ENCODE results near the gene LMF1. TPM values are rescaled to one million over a fixed set of nuclear protein-coding genes. Genes with fewer than 3 reads are reported as not detected.

The LMF1 gene
- polyA plus RNA-seq, 3 donors: 17.9 to 26.7 (median 22.0) TPM

DNA sequence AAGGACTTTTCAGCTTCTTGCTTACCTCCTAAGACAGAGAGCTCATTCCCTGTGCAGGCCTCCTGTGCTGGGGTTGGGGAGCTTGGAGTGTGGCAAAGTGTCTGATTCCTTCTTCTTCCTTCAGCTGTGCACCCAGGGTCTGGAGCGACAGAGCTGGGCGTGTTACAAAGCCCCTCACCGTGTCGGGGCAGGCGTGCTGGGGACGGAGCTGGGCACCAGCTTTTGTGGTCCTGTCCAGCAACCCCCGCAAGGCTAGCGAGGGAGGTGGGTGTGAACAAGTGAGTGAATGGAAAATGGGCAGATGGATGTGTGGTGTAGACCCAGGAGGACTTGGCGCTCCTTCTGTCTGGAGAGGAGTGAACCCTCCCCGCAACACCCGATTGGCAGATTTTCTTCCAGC lies 34.5 kb upstream of the LMF1 start:
- no peak for DNase-seq

DNA sequence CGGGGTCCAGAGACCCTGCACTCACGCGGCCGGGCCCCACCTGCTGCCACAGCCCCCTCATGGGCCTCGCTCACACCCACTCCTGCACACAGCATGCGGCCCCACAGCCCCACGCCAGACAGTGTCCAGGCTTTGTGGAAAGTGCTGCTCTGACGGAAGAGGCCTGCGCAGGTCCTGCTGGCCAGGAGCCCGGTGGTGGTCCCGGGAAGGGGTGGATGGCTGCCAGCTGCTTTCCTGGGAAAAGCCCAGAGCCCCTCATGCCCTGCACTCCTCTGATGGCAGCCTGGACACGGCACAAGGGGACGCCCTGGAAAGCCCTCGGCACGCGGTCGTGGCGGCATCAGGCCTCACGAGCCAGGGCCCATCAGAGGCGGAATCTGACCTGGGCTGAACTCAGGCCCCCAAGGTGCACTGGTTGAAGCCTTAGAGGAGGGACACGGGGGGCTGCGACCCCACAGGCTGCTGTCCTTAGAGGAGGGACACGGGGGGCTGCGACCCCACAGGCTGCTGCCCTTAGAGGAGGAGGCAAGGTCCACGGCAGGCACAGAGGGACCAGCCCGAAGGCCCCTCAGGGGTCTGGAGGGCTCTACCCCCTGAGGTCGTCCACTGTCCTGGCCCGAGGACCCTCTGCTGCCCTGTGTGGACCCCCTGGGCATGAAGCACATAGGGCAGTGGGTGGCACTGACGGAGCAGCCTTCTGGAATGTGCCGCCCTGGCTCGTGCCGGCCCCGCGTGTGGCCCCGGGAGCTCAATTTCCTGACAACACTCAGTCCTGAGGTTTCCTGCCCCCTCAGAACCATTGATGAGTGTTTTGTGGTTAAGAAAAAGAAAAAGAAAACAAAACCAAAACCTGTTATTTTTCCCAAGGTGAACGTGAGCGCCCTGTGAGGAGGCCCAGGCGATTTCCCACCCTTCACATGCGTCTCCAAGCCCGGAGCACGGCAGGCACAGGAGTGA lies 32.9 kb upstream of the LMF1 start:
- no peak for DNase-seq

DNA sequence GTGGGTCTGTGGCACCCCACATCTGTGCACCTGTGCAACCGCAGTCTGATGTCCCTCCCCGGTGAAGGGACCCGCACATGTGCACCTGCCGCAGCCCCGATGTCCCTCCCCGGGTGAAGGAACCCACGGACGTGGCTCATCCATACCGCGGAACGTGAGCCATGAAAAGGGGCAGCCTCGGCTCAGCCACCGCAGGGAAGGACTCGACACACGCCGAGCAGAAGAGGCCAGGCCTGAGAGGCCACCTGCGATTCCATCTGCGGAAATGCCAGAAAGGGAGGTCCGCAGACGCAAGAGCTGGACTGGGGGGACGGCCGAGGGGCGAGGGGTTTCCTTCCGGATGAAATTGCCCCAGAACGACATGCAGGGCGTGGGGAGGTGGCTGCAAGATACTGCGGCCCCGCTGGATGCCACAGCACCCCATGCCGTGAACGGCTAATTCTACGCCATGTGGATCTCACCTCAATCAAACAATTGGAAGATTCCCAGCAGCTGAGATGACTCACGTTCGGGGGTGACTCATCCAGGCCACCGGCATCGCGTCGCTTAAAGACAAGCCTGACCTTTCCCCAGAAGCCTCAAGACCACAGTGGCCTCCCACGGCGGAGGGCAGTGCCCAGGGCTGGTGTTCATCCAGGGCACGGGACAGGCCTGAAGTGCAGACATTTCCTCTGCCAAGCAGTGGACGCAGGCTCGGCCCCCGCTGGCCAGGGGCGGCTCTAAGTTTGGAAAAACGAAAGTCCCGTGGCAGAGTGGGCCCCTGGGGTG lies 31.8 kb upstream of the LMF1 start:
- no peak for DNase-seq

DNA sequence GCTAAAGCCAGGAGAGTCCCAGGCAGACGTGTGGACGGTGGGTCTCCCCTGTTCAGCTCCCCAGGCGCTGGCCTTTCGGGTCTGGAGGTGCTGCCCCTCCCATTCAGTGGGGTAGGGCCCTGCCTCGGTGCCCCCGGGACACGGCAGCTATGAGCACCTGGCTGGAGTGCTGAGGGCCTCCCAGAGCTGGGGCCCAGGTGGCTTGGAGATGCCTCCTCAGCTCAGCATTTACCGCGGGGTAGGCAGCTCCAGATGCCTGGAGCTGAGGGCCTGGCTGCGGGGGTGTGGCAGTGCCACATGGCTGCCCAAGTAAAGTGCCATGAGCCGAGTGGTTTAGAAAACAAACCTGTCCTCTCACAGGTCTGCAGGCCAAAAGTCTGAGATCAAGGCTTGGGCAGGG lies 30.3 kb upstream of the LMF1 start:
- no peak for DNase-seq

DNA sequence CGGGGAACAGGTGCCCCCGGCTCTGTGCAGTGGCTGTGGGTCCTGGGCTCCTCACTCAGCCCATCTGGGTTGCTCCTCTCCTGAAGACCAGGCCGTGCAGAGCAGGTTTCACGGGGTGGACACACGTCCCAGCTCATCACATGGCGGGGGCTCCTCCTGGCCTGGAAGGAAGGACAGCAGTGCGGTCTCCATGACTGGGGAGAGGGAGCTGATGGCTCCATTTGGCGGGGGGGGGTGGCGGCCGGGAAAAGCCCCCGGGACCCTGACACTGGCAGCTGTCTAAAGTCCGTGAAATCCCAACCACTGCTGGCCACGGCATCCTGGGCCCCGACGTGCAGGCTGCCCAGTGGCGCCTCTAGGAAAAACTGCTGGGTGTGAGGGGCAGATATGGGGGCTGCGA lies 29.8 kb upstream of the LMF1 start:
- DNase-seq: no peak

DNA sequence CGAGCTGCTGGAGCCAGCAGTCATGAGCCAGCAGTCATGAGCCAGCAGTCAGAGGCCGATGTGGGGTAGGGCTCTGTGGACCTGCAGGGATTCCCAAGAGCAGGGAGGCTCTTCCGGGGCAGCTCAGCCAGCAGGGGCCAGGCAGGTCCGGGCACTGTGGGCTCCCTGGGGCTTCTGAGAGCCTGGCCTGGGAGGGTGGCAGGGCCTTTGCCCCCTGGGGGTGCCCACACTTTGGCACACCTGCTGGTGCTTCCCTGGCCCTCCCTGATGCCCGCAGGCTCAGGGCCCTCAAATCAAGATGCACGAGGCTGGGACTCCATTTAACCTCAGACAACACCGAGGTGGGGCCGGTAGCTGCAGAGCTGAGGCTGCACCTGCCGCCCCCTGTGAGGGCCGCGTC lies 28.9 kb upstream of the LMF1 start:
- DNase-seq: no peak

DNA sequence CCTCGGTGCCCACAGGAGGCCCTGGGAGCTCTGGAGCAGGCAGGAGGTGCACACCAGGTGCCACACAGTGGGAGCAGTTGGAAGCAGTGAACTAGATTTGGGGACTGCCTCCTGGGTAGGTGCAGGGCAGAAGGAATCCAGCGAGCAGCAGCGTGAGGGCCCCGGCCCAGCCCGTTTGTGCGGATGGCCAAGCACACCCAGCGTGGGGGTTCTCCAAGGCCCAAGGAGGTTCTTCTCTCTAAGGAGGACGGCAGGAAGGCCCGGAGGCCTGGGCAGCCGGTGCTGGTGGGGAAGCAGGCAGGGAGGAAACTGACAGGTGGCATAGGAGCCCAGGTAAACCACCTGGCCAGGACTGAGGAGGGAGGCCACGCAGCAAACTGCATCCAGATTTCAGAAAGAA lies 27.8 kb upstream of the LMF1 start:
- no peak for DNase-seq

DNA sequence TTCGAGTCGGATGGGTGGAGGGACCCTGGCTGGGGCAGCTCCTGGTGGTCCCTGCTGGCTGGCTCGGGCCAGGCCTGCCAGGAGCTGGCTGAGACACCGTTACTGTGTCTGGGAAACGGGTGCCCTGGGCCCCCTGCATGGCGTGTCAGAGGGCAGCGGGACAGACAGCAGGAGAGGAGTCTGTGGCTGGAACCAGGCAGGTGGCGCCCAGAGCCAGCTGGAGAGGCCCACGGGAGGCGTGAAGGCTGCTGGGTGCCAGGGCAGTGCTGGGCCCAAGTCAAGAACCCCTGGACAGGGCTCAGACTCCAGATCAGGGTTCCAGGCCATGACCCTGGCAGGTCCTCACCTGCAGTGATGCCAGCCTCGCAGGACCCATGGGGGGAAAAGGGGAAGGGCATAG lies 27.4 kb upstream of the LMF1 start:
- DNase-seq: no peak

DNA sequence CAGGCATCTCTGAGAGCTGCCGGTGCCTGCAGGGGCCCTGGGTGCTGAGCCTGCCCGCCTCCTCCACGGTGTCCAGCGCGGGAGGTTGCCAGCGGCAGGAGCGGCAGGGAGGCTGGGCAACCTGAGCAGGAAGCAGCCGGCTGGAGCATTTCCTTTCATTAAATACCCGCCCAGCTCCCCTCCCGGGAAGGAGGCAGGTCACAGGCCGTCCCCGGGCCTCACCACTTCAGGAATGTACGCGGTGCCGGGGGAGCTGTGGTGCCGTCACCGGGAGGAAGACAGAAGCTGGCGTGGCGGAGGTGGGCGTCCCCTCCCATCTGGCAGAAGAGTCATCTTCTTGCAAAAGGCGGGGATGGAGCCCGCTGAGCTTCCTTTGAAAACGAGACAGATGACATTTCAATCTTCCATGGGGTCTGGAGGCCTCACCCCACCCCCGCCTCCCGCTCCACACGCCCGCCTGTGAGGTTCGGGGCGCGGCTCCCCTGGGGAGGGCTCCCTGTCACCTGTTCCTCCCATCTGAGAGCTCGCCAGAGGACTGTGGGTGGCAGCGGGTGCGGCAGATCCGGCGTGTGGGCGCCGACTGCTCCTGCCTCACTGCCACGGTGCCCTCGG lies 26.8 kb upstream of the LMF1 start:
- DNase-seq: peak; percentile 79

DNA sequence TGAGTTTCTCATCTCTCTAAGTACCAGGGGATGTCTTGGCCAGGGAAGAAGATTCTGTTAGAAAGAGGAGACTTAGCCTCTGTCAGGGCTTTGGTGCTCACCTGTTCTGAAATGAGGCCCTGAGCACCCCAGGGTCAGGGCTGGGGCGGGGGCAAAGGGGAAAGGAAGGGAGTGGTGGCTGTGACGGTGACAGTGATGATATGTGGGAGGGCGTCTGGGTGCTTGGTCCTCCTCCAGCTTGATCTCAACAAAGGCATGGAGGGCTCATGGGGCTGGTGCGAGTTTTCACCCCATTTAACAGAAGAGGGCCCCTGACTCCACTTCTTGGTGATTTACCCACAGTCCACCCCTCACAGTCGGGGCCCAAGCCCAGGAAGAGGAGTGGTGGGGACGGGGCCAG lies 25.9 kb upstream of the LMF1 start:
- DNase-seq: no peak

DNA sequence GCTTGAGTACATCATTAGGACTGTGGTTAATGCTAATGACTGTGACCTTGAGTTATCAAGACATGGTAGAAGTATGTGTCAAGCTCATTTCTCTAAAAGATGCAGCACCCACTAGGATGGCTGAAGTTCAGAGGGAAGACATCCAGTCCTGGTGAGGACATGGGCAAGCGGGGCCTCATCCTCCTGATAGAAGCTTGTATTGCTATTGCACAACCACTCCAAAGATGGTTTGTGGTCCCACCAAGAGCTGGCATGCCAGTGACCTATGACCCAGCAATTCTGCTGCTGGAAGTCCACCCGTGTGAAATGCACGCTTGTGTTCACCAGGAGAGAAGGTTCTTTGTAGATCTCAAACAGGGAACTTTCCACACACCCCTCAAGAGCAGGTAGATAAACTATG lies 25.0 kb upstream of the LMF1 start:
- DNase-seq: no peak

DNA sequence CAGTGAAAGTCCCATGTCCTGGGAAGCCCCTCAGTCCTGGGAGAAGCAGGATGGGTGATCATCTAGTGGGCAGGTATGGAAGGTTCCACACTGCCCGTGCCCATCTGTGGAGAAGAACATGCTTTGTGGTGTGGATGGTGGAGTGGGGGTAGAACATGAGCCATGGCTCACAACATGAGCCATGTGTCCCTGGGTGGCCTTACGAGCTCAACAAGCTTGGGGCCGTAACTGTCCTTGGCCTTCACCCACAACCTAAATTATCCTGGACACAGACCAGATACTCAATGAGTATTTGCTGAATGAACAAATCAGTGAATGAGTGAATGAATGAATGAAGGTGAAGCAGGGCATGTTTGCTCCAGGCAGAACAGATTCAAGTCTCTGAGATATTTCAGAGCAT lies 24.3 kb upstream of the LMF1 start:
- DNase-seq: no peak

DNA sequence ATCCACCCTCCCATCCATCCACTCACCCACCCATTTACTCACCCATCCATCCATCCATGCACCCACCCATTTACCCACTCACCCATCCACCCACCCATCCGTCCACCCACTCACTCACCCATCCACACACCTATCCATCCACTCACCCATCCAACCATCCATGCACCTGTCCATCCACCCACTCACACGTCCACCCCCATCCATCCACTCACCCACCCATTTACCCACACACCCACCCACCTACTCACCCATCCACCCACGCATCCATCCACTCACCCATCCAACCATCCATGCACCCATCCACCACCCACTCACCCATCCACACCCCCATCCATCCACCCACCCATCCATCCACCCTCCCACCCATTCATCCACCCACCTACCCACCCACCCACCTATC lies 22.9 kb upstream of the LMF1 start:
- no peak for DNase-seq

DNA sequence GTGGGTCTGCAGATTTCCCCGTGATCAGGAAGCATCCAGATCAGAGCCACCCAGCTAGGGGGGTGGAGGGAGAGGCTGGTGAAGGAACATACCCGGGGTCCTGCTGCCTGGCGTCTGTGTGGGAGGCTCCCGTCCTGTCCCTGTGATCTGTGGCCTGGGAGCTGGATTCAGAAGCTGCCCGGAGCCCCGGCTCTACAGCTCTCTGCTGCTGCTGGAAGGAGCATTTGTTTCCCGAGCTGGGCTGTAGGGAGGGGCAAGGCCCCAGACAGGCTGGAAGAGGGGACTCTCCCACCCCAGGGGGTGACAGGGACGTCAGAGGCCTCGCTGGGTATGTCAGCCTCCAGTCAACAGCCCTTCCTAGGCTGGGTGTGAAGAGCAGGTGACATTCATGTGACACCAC lies 21.0 kb upstream of the LMF1 start:
- no peak for DNase-seq

DNA sequence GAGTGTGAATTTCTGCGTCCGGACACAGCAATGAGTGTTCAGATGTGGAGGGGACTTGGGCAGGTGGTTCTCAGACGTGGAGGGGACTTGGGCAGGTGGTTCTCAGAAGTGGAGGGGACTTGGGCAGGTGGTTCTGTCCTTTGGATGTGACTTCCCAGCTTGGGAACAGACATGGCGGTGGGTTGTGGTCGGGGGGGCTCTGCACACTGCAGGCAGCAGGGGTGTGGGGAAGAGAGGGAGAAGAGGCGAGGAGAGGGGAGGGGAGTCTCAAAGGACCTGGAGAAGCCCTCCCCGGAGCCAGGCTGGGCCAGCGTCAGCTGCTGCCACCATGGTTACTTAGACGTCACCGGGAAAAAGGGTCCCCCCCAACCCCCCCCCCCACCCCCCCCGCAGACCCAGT lies 20.6 kb upstream of the LMF1 start:
- DNase-seq: no peak

DNA sequence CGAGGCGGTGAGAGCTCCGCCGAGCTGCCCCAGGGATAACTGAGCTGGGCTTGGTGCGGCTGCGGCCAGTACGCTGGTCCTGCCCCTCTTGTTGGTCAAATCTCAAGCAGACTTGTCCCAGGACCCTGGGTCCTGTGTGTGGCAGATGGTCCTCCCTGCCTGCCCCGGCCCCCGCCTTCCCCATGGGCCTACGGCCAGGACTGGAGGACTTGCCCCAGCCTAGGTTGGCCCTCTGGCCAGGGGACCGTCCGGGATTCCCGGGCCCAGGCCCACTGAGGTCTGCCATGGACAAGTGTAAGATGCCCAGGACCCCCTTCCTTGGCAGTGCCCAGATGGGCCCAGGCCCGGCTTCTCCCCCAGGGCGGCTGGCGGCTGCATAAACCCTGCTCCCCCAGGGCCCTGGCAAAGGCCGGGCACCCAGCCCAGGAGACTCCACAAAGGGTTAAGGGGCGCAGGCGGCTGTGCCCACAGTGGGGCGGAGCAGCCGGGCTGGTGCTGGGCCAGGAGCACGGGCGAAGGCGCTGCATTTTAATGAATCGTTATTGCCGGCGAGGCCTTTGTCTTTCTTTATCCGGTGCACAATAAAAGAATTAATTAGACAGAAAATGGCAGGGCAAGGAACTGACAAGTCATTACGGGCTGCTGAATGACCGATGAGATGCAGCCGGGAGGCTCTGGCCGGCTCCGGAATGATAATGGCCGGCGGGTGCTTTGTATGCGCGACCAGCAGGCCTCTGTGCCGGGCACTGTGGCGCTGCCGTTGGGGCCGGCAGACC lies 19.9 kb upstream of the LMF1 start:
- DNase-seq: no peak

DNA sequence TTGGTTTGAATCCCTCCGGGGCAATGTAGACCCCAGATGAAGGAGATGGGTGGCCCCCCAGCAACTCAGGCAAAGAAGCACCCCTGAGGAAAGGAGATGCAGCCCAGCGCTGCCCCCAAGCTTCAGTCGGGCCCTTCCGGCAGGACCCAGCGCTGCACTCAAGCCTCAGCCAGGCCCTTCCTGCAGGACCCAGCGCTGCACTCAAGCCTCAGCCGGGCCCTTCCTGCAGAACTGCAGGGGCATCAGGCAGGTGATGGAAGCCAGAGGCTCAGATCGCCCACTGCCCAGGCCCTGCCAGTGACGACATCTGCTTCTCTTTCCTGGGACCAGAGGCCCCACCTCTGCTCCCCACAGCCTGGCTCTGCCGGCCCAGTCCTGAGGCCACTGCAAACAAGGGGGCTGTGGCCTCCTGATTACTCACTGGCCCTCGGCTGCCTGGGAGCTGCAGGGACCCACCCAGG lies 18.6 kb upstream of the LMF1 start:
- no peak for DNase-seq

DNA sequence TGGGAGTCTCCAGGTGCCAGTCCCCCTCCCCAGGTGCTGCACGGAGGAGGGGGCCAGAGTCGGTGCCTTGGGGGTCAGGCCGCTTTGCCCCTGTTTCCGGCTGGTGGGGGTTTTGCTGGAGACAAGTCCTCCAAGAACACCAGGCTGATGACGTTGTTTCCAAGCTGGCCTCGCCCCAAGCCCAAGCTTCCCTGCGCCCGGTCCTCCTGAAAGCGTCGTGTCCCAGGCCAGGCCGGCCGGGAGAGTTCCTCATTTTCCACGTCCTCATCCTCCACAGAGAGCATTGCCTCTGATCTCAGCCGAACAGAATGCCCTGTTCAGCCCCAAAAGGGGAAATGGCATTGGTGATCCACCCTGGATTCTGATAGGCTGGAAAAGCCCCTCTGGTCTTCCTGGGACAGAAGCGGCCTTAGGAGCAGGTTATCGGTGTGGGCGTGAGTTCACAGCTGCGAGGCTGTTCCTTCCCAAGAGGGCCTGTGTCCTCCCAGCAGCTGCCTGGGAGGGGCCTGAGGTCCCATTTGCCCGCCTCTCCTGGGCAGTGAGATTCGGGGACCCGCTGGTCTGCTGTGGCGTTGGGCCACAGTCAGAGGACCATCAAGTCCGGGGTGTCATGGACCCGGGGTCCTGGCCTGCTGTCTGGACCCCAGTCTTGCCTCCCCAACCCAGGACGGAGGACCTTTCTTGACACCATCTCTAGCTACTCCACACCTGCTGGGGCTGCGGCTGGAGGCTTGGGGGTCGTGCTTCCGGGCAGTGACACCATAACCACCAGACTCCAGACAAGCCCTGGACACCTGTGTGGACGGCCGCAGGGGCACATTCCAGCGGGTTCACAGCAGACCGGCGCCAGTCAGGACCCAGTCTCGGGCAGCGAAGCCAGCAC lies 17.9 kb upstream of the LMF1 start:
- no peak for DNase-seq

DNA sequence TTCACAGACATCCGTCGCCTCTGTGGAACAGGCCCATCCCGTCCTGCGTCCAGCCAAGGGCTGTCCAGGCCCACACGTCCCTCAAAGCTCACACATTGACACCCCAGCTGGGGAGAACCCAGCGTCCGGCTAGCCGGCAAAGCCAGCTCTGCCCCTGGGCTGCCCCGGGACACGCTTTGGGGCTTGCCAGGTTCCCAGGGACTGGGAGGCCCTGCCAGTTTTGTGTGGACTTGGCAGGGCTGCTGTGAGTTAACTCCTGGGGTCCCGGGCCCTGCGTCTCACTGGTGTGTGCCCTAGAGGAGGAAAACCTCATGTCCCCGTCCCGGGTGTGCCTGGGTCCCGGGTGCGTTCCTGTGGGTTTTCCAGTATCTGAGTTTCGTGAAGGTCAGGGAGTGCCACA lies 17.1 kb upstream of the LMF1 start:
- DNase-seq: no peak

DNA sequence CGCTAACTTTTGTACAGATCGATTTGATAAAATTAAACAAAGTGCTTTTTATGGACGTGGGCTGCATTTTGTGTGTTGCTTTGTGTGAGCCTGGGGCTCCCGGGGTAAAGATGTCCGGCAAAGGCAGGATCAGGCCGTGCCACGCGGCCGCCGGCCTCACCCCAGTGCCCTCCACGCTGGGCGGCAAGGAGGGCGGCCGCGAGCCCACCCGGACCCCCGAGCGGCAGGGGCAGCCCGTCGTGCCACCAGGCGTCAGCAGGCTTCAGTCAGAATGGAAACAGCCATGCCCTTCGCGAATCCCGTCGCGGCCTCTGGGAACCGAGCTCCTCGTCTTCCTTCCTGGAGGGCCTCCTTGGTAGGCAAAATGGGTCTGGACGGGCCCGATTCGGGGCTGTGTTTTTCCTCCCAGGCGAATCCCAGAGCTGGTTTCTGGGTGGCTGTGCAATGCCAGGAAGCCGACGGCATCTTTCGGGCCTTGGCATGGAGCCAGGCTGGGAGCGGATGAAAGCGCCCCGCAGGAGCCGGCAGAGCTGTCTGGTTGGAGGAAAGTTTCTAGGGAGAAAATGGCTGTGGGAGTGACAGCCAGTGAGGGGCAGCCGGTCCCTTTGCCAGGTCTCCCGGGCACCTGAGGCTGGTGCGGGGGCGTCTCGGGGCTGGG lies 16.3 kb upstream of the LMF1 start:
- DNase-seq: no peak

Data from renal pelvis (tissue), 4 donors.